ENCODE data around the gene BET1L. TPM values are rescaled to one million over a fixed set of nuclear protein-coding genes. Genes with fewer than 3 reads are reported as not detected.

Gene BET1L
- total and polyA plus RNA-seq, 2 donors (not counting 1 experiment from before 2014, with no cell fraction given): 21.1 to 70.2 TPM

DNA sequence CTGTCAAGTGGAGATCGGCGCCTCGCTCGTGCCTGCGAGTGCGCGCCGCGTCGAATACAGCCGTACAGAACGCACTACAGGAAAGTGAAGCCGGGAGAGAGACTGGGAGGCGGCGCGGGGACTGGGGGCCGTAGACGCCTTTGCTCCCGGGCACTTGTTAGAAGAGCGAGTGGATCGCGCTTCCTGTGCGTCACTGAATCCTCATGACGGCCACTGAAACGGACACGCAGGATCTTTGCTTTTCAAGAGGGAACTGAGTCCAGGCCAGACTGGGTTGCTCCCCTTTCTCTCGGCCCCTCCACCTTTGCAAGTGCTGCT, 623 bp upstream of the BET1L start:
- H3K4me3 ChIP-seq (replicated peaks in 1 of 4; ENCODE audit: control extremely low read depth in 1 of 4, insufficient read depth in 1 of 4, low read depth in 3 of 4, low read length in 4 of 4): peak overlapping the region; percentile 71 to 96 (median 80)
- peaks cover 25% of the 10 kb centered on the region for H3K4me1 ChIP-seq (ENCODE audit: control insufficient read depth, extremely low read depth, insufficient read depth, low read length)
- no peaks in the 10 kb centered on the region for H3K27me3 ChIP-seq (ENCODE audit: control insufficient read depth, insufficient read depth, low read length)
- H3K9ac ChIP-seq (ENCODE audit: insufficient read depth, low read length): peak overlapping the region; percentile 97
- peaks cover 45% of the 10 kb centered on the region for H3K36me3 ChIP-seq (ENCODE audit: control insufficient read depth, insufficient read depth, low read length)
- no peaks in the 10 kb centered on the region for H3K9me3 ChIP-seq (ENCODE audit: control insufficient read depth, insufficient read depth, low read depth, low read length)
- H3K4me2 ChIP-seq (ENCODE audit: extremely low read depth, insufficient read depth, low read length): peak overlapping the region; percentile 100
- H3K79me2 ChIP-seq (ENCODE audit: control insufficient read depth, insufficient read depth, low read length): peaks cover 77% of the 10 kb centered on the region
- H3K27ac ChIP-seq (ENCODE audit: insufficient read depth, low read length): peak overlapping the region; percentile 96
- DNase-seq (ENCODE audit: low read depth in 2 of 2): peak; percentile 57 to 72
- no peaks in the 10 kb centered on the region for H4K20me1 ChIP-seq (ENCODE audit: control insufficient read depth, extremely low read depth, insufficient read depth, low read length)
- no peak overlapping the region for H2AFZ ChIP-seq (ENCODE audit: low read length)
- no peak for TF ChIP-seq EZH2 (IDR thresholded peaks at IDR 0.05; ENCODE audit: low read length, missing control alignments)
- TF ChIP-seq, protein P1, sequence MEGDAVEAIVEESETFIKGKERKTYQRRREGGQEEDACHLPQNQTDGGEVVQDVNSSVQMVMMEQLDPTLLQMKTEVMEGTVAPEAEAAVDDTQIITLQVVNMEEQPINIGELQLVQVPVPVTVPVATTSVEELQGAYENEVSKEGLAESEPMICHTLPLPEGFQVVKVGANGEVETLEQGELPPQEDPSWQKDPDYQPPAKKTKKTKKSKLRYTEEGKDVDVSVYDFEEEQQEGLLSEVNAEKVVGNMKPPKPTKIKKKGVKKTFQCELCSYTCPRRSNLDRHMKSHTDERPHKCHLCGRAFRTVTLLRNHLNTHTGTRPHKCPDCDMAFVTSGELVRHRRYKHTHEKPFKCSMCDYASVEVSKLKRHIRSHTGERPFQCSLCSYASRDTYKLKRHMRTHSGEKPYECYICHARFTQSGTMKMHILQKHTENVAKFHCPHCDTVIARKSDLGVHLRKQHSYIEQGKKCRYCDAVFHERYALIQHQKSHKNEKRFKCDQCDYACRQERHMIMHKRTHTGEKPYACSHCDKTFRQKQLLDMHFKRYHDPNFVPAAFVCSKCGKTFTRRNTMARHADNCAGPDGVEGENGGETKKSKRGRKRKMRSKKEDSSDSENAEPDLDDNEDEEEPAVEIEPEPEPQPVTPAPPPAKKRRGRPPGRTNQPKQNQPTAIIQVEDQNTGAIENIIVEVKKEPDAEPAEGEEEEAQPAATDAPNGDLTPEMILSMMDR (conservative IDR thresholded peaks at IDR 0.05 in 1 of 2, IDR thresholded peaks at IDR 0.05 in 1 of 2; ENCODE audit: low read depth in 1 of 2, low read length in 2 of 2): no peak

DNA sequence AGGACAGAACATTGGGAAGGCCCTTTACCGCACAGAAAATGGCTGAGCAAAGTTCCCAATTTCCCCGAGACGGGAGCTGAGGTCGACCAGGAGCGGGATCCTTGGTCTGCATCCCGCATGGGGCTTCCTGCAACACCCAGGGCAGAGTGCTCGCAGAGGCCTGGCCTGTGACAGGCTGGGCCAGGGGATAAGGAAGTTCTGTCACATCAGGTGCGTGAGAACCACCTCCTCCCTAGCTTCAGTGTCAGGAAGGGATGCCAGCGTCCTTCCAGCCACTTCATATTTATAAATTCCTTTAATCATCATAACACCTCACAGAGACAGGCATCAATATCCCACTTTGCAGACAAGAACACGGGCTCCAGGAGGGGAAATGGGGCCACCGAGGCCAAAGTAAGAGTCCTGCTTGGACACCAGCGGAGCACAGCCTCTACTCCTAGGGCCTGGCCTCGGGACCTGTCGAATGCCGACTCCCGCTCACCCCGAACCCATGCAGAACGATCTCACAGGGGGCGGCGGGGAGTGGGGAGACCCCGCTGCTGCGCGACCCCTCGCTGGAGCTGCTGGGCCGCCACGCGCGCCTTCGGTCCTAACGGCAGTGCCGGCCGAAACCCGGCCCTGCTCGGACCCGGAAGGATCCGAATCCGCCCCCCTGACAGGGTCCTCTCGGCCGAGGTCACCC, 532 bp downstream of the BET1L start:
- H3K9ac ChIP-seq (ENCODE audit: insufficient read depth, low read length): peak overlapping the region; percentile 97
- H3K4me3 ChIP-seq (replicated peaks in 1 of 4; ENCODE audit: control extremely low read depth in 1 of 4, insufficient read depth in 1 of 4, low read depth in 3 of 4, low read length in 4 of 4): peak overlapping the region; percentile 64 to 96 (median 76)
- H3K36me3 ChIP-seq (ENCODE audit: control insufficient read depth, insufficient read depth, low read length): peaks cover 38% of the 10 kb centered on the region
- H3K27ac ChIP-seq (ENCODE audit: insufficient read depth, low read length): peak overlapping the region; percentile 96
- DNase-seq (ENCODE audit: low read depth in 2 of 2): no peak
- TF ChIP-seq, protein P1 (conservative IDR thresholded peaks at IDR 0.05 in 1 of 2, IDR thresholded peaks at IDR 0.05 in 1 of 2; ENCODE audit: low read depth in 1 of 2, low read length in 2 of 2): no peak
- TF ChIP-seq EZH2 (IDR thresholded peaks at IDR 0.05; ENCODE audit: low read length, missing control alignments): no peak
- no peaks in the 10 kb centered on the region for H3K27me3 ChIP-seq (ENCODE audit: control insufficient read depth, insufficient read depth, low read length)
- peak overlapping the region; percentile 81 for H3K4me2 ChIP-seq (ENCODE audit: extremely low read depth, insufficient read depth, low read length)
- peaks cover 71% of the 10 kb centered on the region for H3K79me2 ChIP-seq (ENCODE audit: control insufficient read depth, insufficient read depth, low read length)
- H3K9me3 ChIP-seq (ENCODE audit: control insufficient read depth, insufficient read depth, low read depth, low read length): no peaks in the 10 kb centered on the region
- H2AFZ ChIP-seq (ENCODE audit: low read length): no peak overlapping the region
- peaks cover 25% of the 10 kb centered on the region for H3K4me1 ChIP-seq (ENCODE audit: control insufficient read depth, extremely low read depth, insufficient read depth, low read length)
- no peaks in the 10 kb centered on the region for H4K20me1 ChIP-seq (ENCODE audit: control insufficient read depth, extremely low read depth, insufficient read depth, low read length)

DNA sequence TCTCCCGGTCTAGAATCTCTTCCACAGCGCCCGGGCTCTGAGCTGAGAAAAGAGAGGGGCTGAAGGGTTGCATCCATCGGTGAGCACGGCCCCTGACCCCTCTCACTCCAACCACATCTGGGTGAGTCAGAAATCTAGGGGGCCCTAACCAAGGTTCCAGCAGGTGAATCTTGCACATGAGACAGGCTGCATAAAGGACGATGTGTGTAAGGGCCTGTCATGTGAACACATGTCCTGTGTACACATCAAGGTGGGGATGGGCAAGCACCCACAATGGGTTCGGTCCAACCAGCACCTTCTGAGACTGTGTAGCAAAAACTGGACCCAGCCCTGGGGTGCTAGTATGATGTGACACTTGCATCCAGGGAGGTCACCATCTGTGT, 1.2 kb downstream of the BET1L start:
- Histone ChIP-seq H3K27ac (ENCODE audit: insufficient read depth, low read length) (peak overlapping the region; percentile 96), H3K36me3 (ENCODE audit: control insufficient read depth, insufficient read depth, low read length) (peaks cover 32% of the 10 kb centered on the region), H2AFZ (ENCODE audit: low read length) (no peak overlapping the region), H3K4me1 (ENCODE audit: control insufficient read depth, extremely low read depth, insufficient read depth, low read length) (peaks cover 22% of the 10 kb centered on the region), H4K20me1 (ENCODE audit: control insufficient read depth, extremely low read depth, insufficient read depth, low read length) (no peaks in the 10 kb centered on the region), H3K9ac (ENCODE audit: insufficient read depth, low read length) (peak overlapping the region; percentile 97), H3K4me2 (ENCODE audit: extremely low read depth, insufficient read depth, low read length) (peak overlapping the region; percentile 81), H3K9me3 (ENCODE audit: control insufficient read depth, insufficient read depth, low read depth, low read length) (no peaks in the 10 kb centered on the region), H3K79me2 (ENCODE audit: control insufficient read depth, insufficient read depth, low read length) (peaks cover 65% of the 10 kb centered on the region), H3K4me3 (replicated peaks in 1 of 4; ENCODE audit: control extremely low read depth in 1 of 4, insufficient read depth in 1 of 4, low read depth in 3 of 4, low read length in 4 of 4) (peak overlapping the region; percentile 64 to 96 (median 76)), H3K27me3 (ENCODE audit: control insufficient read depth, insufficient read depth, low read length) (no peaks in the 10 kb centered on the region)
- TF ChIP-seq, protein P1 (conservative IDR thresholded peaks at IDR 0.05 in 1 of 2, IDR thresholded peaks at IDR 0.05 in 1 of 2; ENCODE audit: low read depth in 1 of 2, low read length in 2 of 2): no peak
- no peak for TF ChIP-seq EZH2 (IDR thresholded peaks at IDR 0.05; ENCODE audit: low read length, missing control alignments)
- no peak for DNase-seq (ENCODE audit: low read depth in 2 of 2)

Data from fibroblast of lung (primary cell).